HG02588 (cell line): Measurements from ENCODE around the gene HOGA1.
A peak's percentile ranks its signal among the peaks of the same experiment; 100 is the strongest.
"Not testable (repeated sequence)": the region's sequence is repeated elsewhere in the genome, so short reads cannot be mapped to it uniquely, and the experiment has no call there.

Experiments
- ATAC-seq: cut with Tn5 transposase; IDR thresholded peaks from one replicate; pipeline ENCODE4 v1.9.1; 2021; ENCODE audit warnings: mild to moderate bottlenecking, moderate library complexity; ENCODE audit not compliant: unreplicated experiment

HOGA1 gene

GRCh38 chr10:97607095-97607636 lies 23.0 kb downstream of the HOGA1 start:
- no peak for ATAC-seq

- ATAC-seq, result no peak
These were observed 24.9 kb downstream of the HOGA1 start for GRCh38 chr10:97608991-97609561.

- ATAC-seq, result no peak
These were observed 27.3 kb downstream of the HOGA1 start for GRCh38 chr10:97611473-97611872.

GRCh38 chr10:97612386-97612785 lies 28.2 kb downstream of the HOGA1 start:
- no peak for ATAC-seq

- no peak for ATAC-seq
These were observed 34.1 kb downstream of the HOGA1 start for GRCh38 chr10:97618285-97618684.

- no peak for ATAC-seq
These were observed 34.5 kb downstream of the HOGA1 start for GRCh38 chr10:97618733-97619132.

GRCh38 chr10:97623277-97623676 lies 39.1 kb downstream of the HOGA1 start:
- no peak for ATAC-seq

GRCh38 chr10:97627731-97628130 lies 43.5 kb downstream of the HOGA1 start:
- ATAC-seq, result no peak

- ATAC-seq, result no peak
These were observed 44.0 kb downstream of the HOGA1 start for GRCh38 chr10:97628228-97628627.

GRCh38 chr10:97629289-97629688 lies 45.1 kb downstream of the HOGA1 start:
- ATAC-seq, result no peak

GRCh38 chr10:97631098-97631497 lies 46.9 kb downstream of the HOGA1 start:
- ATAC-seq, result no peak

GRCh38 chr10:97632949-97633884 lies 49.0 kb downstream of the HOGA1 start, which contains the start of gene MORN4:
MORN4 (minus strand) TSS chr10:97633500; CDS start chr10:97619653, 13,847 bp downstream.
- ATAC-seq, result peak; percentile 99

GRCh38 chr10:97633921-97634320 lies 49.7 kb downstream of the HOGA1 start:
- ATAC-seq, result no peak

GRCh38 chr10:97635577-97635976 lies 51.4 kb downstream of the HOGA1 start:
- no peak for ATAC-seq

- ATAC-seq, result not testable (repeated sequence)
These were observed 54.9 kb downstream of the HOGA1 start for GRCh38 chr10:97639090-97639489.

GRCh38 chr10:97640174-97640867 lies 56.1 kb downstream of the HOGA1 start, which contains the start of gene PI4K2A:
PI4K2A (plus strand) TSS chr10:97640671; CDS start chr10:97640743, 72 bp downstream.
- peak; percentile 98 for ATAC-seq

- peak; percentile 30 for ATAC-seq
These were observed 57.0 kb downstream of the HOGA1 start for GRCh38 chr10:97640868-97641811.

GRCh38 chr10:97642471-97643159 lies 58.4 kb downstream of the HOGA1 start:
- ATAC-seq, result not testable (repeated sequence)

GRCh38 chr10:97643441-97643985 lies 59.3 kb downstream of the HOGA1 start:
- ATAC-seq, result no peak
